GM21737 (cell line): Measurements from ENCODE around the gene FUBP3.

Source experiments
- ATAC-seq: cut with Tn5 transposase; IDR thresholded peaks from one replicate; pipeline ENCODE4 v1.9.1; 2021; ENCODE audit warnings: mild to moderate bottlenecking, moderate library complexity; ENCODE audit not compliant: unreplicated experiment

FUBP3 gene

DNA sequence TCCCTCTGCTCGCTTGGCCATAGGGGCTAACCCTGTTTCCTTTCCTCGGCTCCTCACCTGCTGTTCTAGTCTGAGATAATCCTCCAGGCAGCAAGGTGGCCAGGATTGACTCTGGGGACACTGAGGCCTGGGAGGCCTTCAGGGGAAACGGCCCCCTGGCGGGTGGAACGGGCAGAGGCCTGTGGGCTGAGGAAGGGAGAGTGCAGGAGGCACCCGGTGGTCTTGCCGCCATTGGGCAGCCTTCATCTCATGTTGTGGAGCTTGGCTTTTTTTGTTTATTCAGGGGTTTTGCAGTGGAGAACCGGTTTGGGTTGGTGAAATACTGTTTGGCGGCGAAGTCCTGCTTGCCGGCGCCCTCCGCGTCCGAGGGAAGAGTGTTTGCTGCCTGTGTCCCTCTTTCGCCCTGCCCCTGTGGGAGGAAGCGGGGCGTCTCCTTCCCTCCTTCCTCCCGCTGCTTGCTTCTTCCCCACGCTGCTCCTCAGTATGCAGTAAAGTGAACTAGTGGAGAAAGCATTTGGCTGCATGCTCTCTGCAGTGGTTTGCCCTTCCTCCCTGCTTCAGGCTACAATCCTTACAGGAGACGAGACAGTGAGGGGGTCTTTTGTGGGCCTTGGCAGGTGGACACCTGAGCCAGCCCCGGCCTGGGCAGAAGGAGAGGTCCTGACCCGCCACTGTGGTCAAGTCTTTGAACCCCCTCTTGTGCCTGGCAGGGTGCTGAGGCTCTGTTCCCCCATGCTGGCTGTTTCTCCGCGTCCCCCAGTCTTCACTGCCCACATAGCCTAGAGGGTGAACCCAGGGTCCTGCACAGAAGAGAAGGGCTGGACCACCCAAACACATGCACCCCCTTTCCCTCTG is 54.2 kb downstream of the FUBP3 start:
- no peak for ATAC-seq

DNA sequence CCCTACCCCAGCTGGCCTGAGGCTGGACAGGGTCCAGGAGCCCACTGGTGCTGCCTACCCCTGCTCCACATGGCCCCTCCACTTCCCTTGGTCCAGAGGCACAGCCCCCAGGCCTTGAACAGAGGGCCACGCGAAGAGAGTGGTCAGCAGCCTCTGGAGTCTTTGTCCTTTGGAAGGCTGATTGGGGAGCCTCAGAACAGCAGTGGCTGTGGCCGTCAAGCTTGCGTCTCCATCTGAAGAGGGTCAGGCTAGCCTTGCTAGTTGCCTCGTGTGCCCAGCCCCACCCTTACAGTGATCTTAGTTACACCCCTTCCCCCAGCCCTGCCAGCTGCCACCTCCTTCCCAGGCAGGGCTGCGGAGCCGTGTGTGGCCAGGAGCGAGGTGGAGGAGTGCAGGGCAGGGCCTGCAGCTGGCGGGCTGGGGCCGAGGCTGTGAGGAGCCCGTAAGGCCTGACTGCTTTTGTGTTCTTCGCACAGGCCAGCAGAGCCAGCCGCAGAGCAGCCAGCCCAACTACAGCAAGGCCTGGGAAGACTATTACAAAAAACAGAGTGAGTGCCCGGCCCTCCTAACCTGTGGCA is 54.9 kb downstream of the FUBP3 start:
- ATAC-seq, result no peak

GRCh38 chr9:130634801-130635200 is 55.4 kb downstream of the FUBP3 start:
- no peak for ATAC-seq

- no peak for ATAC-seq
Measured at GRCh38 chr9:130635306-130635705, 55.9 kb downstream of the FUBP3 start.

DNA sequence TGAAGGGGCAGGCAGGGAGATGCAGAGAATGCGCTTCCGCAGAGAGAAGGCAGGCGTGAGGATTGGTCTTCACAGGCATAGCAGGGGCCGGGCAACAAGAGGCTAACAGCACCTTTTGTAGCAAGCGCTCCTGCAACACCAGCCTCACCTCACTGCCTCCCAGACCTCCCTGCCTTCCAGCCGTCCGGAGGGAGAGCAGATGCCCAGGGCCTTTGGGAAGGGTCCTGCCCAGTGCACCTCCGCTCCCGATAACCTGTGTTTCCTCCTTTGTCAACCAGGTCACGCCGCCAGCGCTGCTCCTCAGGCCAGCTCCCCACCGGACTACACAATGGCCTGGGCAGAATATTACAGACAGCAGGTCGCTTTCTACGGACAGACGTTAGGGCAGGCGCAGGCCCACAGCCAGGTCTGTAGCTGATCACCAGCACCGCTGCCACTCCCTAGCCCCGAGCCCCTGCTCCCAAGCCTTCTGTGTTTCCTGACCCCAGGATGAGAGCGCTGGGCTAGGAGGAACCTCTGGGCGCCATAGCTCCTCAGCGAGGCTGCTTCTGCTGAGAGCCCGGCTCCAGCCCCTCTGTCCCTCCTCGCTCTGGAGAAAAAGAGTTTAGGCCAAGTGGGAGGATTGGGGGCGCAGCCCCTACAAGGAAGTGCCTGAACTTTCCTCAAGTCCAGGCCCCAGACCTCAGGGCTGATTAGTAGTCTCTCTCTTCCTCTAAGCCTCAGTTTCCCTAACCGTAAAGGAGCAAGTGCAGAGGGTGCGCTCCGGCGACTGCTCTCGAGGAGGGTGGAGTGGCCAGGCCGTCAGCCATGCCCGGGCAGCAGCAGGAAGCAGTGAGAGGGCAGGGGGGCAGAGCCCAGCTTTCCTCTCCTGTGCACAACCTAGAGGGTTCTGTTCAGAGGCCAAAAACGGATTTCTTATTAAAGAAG is 56.6 kb downstream of the FUBP3 start:
- ATAC-seq, result no peak

DNA sequence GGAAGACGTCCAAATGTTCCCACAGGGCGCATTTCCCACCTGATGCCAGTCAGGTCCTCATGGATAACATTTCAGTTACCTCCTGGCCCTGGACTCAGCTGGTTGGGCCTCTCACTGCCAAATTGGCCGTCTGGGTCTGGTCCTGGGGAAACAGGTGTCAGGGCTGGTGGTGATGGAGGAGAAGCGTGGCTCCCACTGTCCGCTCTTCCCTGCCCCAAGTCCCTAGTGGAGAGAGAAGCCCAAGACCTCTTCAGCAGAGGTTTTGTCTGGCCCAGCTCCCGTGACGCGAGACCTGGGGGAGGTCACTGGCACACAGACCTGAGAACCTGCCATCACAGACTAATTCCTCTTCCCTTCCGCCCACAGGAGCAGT is 57.3 kb downstream of the FUBP3 start:
- no peak for ATAC-seq

DNA sequence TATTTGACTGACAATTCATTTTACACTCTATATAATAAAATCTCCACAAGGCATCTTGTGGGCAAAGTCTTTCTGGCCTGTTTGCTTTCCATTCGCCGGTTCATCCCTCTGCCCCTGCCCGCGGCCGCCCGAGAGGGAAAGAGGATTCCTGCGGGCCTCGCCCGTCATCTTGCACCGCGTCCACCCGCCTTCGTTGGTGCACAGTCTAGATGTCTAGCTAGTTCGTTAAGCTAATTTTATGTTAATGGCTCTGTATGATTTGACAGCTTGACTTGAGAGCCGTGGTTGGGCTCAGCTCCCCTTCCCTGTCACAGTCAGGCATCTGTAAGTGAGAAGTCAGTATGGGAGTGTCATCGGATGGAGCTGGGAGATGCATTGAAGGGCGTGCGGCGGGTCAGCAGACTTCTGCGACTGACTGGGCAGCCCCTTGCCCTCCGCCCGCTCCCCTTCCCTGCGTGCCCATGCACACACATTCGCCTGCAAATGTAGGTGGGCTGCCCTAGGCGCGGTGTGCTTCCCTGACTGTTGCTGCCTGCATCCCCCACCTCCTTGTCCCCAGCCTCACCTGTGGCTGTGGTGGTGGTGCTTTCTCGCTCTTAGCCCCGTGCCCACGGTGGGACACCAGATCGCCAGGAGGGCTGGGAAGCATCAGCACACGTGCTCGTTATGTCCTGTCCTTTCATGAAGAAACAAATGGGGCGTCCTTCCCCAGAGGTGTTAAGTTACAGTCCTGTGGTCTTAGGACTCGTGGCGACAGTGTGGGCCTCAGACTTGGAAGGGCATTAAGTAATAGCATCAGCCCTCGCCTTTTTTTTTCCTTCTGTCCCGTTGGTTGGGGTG is 59.1 kb downstream of the FUBP3 start:
- no peak for ATAC-seq

DNA sequence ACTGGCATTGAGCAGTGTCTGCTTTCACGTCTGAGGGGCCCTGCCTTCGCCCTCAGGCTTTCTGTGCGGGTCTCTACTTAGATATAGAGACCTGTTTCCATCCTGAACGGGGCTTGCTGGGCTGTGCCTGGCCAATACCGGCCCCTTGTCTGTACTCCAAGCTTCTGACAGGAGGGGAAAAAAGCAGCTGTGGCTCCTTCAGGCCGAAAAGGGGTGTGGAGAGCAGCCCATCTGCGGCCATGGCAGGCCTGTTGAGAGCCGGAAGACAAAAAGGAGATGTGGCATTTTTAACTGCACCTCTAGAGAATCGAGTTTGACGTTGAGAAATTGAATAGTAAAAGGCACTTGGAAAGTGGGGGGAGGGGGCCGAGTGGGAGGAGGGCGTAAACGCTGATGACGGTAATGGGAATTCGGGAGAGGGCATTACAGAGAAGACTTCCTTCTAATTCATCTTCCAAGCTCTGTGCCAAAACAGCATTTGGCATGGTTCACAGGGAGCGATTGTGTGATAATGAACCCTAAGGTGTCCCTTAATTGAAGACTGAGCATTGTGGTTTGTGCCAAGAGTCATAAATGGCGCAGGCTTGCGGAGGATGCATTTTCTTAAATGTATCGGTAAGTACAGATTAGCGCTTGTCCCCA is 59.9 kb downstream of the FUBP3 start:
- ATAC-seq, result no peak

GRCh38 chr9:130639866-130640555 is 60.6 kb downstream of the FUBP3 start:
- ATAC-seq, result no peak

DNA sequence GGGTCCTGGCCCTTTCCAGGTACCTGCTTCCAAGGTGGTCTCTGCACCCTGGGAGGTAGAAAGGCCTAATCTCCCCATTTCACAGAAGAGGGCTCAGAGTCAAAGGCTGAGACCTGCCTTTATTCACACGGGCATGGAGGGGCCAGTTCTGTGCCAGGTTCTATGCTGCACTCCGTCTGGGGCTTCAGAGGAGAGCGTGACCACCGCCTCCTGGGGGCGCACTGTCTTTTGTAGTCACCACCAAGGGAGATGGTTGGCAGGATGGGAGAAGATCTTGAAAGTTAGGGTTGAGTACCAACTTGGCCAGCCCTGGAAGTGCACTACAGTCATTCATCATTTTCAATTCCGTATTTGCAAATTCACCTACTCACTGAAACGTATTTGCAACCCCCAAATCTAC is 61.3 kb downstream of the FUBP3 start:
- ATAC-seq, result no peak

DNA sequence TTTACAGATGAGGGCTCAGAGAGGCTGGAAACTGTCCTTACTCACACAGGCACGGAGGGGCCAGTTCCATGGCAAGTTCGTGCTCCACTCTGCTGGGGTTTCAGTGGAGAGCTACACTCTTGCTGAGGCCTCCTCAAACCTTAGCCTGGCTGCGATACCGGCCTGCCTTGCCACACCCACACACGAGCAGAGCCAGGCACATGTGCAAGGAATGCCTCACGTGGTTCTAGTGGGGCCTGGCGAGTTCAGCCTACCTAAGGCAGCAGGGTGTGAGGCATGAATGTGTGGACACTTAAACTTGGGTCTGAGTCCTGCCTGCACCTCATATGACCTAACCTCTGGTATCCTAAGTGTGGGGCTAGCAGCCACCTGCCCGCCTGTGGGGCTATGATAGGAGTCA is 63.5 kb downstream of the FUBP3 start:
- ATAC-seq, result no peak

DNA sequence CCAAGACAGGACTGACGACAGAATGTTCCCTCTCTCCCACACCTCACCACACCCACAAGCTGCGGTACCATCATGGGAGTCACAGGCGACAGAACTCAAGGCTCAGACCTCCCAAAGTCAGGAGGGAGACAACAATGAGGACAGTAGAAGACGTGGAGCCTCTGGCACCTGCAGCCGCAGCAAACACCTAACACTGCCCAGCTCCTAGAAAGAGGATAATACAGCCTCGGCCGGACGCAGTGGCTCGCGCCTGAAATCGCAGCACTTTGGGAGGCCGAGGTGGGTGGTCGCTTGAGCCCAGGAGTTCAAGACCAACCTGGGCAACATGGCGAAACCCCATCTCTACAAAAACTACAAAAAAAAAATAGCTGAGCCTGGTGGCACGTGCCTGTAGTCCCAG is 71.8 kb downstream of the FUBP3 start:
- no peak for ATAC-seq

DNA sequence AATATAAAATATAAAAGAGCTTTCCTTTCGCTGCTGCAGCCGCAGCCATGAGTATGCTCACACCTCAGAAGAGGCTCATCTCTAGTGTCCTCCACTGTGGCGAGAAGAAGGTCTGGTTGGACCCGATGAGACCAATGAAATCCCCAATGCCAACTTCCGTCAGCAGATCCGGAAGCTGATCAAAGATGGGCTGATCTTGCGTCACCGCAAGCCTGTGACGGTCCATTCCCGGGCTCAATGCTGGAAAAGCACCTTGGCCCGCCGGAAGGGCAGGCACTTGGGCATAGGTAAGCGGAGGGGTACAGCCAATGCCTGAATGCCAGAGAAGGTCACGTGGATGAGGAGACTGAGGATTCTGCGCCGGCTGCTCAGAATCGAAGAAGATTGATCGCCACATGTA is 72.4 kb downstream of the FUBP3 start:
- ATAC-seq, result no peak

GRCh38 chr9:130654879-130655278 is 75.5 kb downstream of the FUBP3 start:
- no peak for ATAC-seq

DNA sequence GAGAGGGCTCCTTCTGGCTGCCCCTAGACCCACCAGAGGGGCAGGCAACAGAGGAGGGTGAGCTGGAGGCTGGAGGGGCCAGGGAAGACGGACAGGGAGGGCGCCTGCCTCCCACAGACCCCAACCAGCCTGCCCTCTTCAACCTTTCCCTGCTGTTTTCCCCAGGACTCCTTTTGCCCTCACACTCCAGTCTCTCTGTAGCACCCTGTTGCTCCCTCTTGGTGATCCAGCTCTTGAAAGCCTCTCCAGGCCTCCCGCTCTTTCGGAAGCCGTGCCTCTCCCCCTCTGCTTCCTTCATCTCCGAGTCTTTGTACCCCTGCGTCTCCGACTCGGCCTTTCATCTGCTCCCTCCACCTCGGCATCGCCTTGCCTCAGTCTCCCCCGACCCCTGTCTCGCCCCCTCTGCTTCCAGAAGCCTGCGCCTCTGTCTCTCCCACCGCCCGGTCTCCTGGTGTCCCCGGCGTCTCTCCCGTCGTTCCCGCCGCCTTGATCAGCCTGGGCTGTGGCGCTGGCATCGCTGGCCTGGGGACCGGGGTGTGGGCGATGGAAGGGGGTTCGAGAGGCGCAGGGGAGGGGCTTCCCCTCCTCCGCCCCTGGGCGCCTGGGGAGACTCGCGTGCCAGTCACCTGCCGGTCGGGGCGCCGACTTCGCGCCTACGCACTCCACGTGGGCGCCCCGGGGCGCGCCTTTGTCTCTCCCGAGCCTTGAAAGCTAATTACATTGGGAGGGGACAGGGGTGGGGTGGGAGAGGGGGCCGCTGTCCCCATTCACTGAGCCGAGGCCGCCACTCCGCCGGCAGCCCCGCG is 79.7 kb downstream of the FUBP3 start:
- ATAC-seq, result no peak

DNA sequence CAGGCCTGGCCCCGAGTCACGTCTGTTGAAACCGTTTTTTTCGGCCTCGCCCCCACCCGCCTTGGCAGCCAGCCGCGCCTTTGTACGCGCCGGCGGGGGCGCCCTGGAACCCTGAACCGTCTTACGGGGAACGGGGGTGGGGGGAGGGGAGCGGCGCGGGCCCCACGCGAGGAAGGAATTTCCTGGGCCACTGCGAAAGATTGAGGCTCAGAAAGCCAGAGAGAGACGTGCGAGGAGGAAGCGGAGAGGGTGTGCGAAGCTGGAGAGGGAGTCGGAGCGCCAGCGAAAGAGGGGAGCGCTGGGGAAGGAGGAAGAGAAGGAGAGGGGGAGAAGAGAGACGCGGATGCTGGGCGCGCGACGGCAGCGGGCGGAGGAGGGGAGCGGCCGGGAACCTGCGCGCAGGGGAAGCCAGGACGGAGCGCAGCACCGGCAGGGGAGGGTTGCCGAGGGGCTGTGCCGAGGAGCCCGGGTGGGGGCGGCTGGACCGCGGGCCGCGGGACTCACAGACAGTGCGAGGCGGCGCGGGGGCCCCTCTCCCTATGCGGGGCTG is 80.4 kb downstream of the FUBP3 start:
- no peak for ATAC-seq

DNA sequence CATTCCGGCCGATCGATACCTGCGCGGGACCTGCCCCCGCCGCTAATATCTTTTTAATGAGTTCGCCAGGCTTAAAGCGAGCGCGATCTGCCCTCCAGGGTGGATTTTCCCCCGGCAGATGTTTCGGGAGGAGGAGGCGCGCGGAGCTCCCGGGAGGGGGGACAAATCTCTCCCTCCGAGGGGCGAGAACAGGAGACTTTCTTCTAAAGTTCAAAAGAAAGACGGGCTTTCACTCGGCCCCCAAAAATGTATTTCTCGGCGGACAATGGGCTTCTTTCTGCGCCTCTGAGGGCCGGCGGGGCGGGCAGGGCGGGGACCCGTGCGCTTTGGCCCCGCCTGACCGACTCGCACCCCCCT is 80.9 kb downstream of the FUBP3 start:
- no peak for ATAC-seq

DNA sequence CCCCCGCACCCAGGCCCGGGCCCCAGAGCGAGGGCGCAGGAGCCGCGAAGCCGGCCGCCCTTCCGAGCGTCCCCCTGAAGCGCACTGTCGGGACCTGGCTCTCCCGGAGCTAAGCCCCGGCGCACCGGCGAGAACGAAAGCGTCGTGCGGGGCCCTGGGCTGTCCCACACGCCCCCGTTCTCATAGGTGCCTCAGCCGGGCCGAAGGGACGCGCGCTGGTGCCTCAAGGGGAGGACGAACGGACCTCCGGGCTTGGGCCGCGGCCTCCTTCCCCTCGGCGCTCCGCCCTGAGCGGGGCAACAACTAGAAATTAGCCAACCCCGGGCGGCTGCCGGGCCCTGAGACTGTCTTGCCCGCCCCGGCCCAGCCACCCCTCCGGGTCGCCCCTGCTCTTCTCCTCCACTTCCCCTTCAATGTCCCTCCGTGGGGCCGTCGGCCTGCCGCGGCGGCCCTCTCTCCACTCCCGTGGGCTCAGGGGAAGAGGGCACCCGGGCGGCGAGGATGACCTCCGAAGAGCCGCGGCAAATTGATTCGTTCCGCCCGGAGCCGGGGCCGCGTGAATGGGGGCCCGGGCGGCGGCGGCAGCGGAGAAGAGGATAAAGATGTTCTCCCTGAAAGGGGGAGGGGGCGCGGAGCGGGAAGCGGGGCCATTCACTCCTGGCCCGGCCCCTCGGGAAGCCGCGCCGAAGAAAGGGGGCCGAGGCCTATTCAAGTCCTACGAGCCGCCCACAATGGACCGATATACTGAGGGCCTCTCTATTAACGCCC is 81.5 kb downstream of the FUBP3 start:
- no peak for ATAC-seq
